Measurements from ENCODE around the gene C5. TPM values are rescaled to one million over a fixed set of nuclear protein-coding genes. Genes with fewer than 3 reads are reported as not detected.
"Not testable (repeated sequence)": the region's sequence is repeated elsewhere in the genome, so short reads cannot be mapped to it uniquely, and the experiment has no call there.

Gene C5
- polyA plus RNA-seq, 1 donor from 2014 or later = 0.99 TPM

DNA sequence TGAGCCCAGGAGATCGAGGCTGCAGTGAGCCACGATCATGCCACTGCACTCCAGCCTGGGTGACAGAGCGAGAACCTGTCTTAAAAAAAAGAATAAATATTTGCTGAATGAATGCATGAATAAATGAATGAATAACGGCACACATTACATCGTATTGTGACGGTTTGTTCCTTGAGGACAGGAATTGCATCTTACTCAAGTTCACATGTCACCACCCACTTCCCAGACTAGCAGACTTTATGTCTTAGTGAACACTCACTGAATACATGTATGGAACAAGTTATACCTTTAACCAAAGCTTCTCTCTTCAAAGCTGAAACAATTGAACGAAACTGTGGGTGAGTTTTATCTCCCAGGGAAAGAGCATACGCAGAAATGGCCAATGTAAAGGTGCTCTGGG lies 70.3 kb downstream of the C5 start:
- peaks cover 4% of the 10 kb centered on the region for H3K36me3 Mint-ChIP-seq
- H3K4me1 Mint-ChIP-seq = peaks cover 3 to 12% (median 8%) of the 10 kb centered on the region in 3 donors
- no peak overlapping the region for H3K4me3 Mint-ChIP-seq
- no peaks in the 10 kb centered on the region for H3K9me3 Mint-ChIP-seq
- H3K27me3 Mint-ChIP-seq = no peaks in the 10 kb centered on the region
- no peak overlapping the region for H3K27ac Mint-ChIP-seq

GRCh38 chr9:120978987-120979386 lies 71.1 kb downstream of the C5 start:
- H3K4me3 Mint-ChIP-seq = no peak overlapping the region
- H3K9me3 Mint-ChIP-seq = no peaks in the 10 kb centered on the region
- no peaks in the 10 kb centered on the region for H3K27me3 Mint-ChIP-seq
- H3K27ac Mint-ChIP-seq = no peak overlapping the region
- H3K4me1 Mint-ChIP-seq = peaks cover 3 to 12% (median 8%) of the 10 kb centered on the region in 3 donors
- H3K36me3 Mint-ChIP-seq = peaks cover 5% of the 10 kb centered on the region

GRCh38 chr9:120977321-120977720 lies 72.8 kb downstream of the C5 start:
- Mint-ChIP-seq H3K27me3 (no peaks in the 10 kb centered on the region), H3K4me3 (no peak overlapping the region), H3K27ac (no peak overlapping the region), H3K9me3 (no peaks in the 10 kb centered on the region), H3K36me3 (peaks cover 5% of the 10 kb centered on the region), H3K4me1 (peaks cover 3 to 12% (median 8%) of the 10 kb centered on the region in 3 donors)

DNA sequence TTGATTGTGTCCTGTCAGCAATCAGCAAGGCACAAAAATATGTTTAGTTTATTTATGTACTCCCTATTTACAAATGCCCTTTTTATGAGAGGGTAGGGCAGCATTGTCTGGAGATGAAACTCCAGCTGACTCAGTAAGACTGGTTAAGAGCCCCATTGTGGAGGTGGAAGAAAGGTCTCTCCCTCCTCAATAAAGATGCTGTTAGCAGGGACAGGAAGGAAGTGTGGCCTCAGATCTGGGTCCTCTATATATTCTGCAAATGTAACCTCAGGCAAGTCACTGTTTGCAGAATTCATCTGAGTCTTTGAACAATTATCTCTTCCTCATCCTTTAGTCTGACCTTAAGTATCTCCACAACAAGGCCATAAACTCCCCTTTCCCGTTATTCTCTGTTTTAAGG lies 75.2 kb downstream of the C5 start:
- Mint-ChIP-seq H3K4me3 (no peak overlapping the region), H3K27ac (peak overlapping the region in 1 of 3 donors; percentile 6), H3K27me3 (no peaks in the 10 kb centered on the region), H3K9me3 (no peaks in the 10 kb centered on the region), H3K4me1 (peaks cover 0 to 13% (median 11%) of the 10 kb centered on the region in 3 donors), H3K36me3 (peaks cover 5% of the 10 kb centered on the region)

DNA sequence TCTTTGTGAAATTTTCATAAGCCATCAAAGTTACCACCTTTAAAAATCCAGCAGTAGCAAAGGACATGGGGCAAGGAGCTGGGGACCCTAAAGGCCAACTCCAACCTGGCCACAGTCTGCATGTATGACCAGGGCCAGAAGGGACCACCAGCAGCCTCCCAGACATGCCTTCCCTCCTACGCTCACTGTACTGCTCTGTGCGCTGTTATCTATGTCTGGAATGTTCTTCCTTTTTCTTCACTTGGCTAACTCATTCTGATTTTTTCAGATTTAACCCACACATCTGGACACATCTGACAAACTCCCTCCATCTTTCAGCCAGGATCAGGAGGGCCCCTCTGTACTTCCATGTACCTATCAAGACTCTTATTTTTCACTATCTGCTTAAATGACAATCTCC lies 75.9 kb downstream of the C5 start:
- Mint-ChIP-seq H3K36me3 (peaks cover 5% of the 10 kb centered on the region), H3K4me3 (no peak overlapping the region), H3K9me3 (no peaks in the 10 kb centered on the region), H3K27me3 (no peaks in the 10 kb centered on the region), H3K27ac (no peak overlapping the region), H3K4me1 (peaks cover 0 to 13% (median 11%) of the 10 kb centered on the region in 3 donors)

GRCh38 chr9:120971938-120972337 lies 78.1 kb downstream of the C5 start:
- Mint-ChIP-seq H3K4me3 (no peak overlapping the region), H3K27ac (peak overlapping the region in 1 of 3 donors; percentile 75), H3K9me3 (no peaks in the 10 kb centered on the region), H3K4me1 (peaks cover 0 to 13% (median 11%) of the 10 kb centered on the region in 3 donors), H3K36me3 (peaks cover 4% of the 10 kb centered on the region), H3K27me3 (no peaks in the 10 kb centered on the region)

- H3K4me1 Mint-ChIP-seq = peaks cover 0 to 13% (median 11%) of the 10 kb centered on the region in 3 donors
- H3K9me3 Mint-ChIP-seq, H3K4me3 Mint-ChIP-seq, H3K27me3 Mint-ChIP-seq, H3K36me3 Mint-ChIP-seq: not testable (repeated sequence)
- peak overlapping the region in 1 of 3 donors; percentile 75 for H3K27ac Mint-ChIP-seq
These were observed 78.6 kb downstream of the C5 start for GRCh38 chr9:120971471-120971870.

- Mint-ChIP-seq H3K9me3 (peaks cover 0 to 2% (median 0%) of the 10 kb centered on the region in 3 donors), H3K27me3 (no peaks in the 10 kb centered on the region), H3K27ac (no peak overlapping the region), H3K4me3 (no peak overlapping the region), H3K36me3 (peaks cover 6% of the 10 kb centered on the region), H3K4me1 (peaks cover 0 to 12% (median 10%) of the 10 kb centered on the region in 3 donors)
These were observed 79.8 kb downstream of the C5 start for GRCh38 chr9:120970244-120970643.

DNA sequence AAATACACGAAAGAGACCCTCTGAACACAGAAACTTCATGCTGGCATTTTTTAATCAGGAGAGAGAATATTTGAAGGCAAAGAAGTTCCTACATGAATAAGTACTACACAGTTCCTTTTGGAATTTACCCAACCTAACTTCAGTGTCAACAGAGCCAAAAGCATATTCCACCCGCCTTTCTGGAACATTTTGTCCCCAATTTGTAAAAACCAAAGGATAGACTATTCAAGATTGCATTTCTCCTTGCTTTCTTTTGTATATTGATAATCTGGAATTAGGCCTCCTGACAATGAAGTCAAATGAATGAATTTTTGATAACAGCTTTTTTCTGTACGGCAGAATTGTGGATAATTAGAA lies 84.1 kb downstream of the C5 start:
- no peak overlapping the region for H3K27ac Mint-ChIP-seq
- H3K36me3 Mint-ChIP-seq = peaks cover 18% of the 10 kb centered on the region
- no peak overlapping the region for H3K4me3 Mint-ChIP-seq
- no peaks in the 10 kb centered on the region for H3K27me3 Mint-ChIP-seq
- H3K9me3 Mint-ChIP-seq = peaks cover 0 to 2% (median 0%) of the 10 kb centered on the region in 3 donors
- H3K4me1 Mint-ChIP-seq = no peaks in the 10 kb centered on the region

GRCh38 chr9:120965344-120966012 lies 84.6 kb downstream of the C5 start:
- no peaks in the 10 kb centered on the region for H3K27me3 Mint-ChIP-seq
- no peaks in the 10 kb centered on the region for H3K4me1 Mint-ChIP-seq
- H3K9me3 Mint-ChIP-seq = peaks cover 0 to 2% (median 0%) of the 10 kb centered on the region in 3 donors
- no peak overlapping the region for H3K27ac Mint-ChIP-seq
- H3K4me3 Mint-ChIP-seq = no peak overlapping the region
- peaks cover 18% of the 10 kb centered on the region for H3K36me3 Mint-ChIP-seq

DNA sequence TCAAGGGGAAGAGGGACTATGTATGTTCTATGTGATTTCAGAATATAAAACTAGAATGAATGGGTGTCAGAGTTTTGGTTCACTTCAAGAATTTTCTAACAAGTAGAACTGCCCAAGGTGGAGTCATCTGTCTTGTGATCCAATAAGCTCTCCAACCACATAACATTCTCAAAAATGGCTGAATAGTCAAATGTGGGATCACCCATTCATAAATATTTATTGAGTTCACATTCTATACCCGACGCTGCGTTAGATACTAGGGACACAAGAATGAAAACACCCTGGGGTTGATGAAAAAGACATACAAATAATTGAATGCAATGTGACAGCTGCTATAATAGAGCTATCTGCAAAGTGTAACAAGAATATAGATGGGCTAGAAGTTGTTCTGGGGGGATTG lies 88.1 kb downstream of the C5 start:
- H3K27me3 Mint-ChIP-seq = no peaks in the 10 kb centered on the region
- H3K4me1 Mint-ChIP-seq = no peaks in the 10 kb centered on the region
- no peak overlapping the region for H3K27ac Mint-ChIP-seq
- H3K9me3 Mint-ChIP-seq = peaks cover 0 to 2% (median 0%) of the 10 kb centered on the region in 3 donors
- H3K4me3 Mint-ChIP-seq = no peak overlapping the region
- peaks cover 21% of the 10 kb centered on the region for H3K36me3 Mint-ChIP-seq

DNA sequence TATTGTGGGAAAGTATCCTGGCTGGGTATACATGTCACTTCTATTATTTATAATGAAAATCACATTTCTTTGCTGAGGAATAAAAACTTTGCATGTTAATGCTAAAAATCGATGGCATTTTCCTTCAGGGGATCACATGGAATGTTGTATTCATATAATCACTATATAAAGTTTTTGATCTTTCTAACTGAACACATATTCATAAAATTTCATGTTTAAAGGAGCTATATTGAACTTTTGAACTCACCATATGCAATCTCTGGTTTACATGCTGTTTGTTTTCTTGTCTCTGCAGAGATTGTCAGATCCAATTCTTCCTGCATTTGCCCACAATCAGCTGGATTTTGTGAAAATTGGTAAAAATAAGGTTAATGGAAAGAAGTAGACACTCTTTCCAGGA lies 90.1 kb downstream of the C5 start:
- no peaks in the 10 kb centered on the region for H3K27me3 Mint-ChIP-seq
- no peak overlapping the region for H3K4me3 Mint-ChIP-seq
- no peaks in the 10 kb centered on the region for H3K4me1 Mint-ChIP-seq
- H3K36me3 Mint-ChIP-seq = peaks cover 18% of the 10 kb centered on the region
- no peaks in the 10 kb centered on the region for H3K9me3 Mint-ChIP-seq
- no peak overlapping the region for H3K27ac Mint-ChIP-seq

- Mint-ChIP-seq H3K27ac (no peak overlapping the region), H3K9me3 (no peaks in the 10 kb centered on the region), H3K4me3 (no peak overlapping the region), H3K4me1 (no peaks in the 10 kb centered on the region), H3K27me3 (no peaks in the 10 kb centered on the region), H3K36me3 (peaks cover 11% of the 10 kb centered on the region)
These were observed 93.2 kb downstream of the C5 start for GRCh38 chr9:120956862-120957261.

GRCh38 chr9:120951960-120952618 lies 98.0 kb downstream of the C5 start:
- Mint-ChIP-seq H3K4me1 (no peaks in the 10 kb centered on the region), H3K27me3 (no peaks in the 10 kb centered on the region), H3K36me3 (peaks cover under 1% of the 10 kb centered on the region), H3K27ac (no peak overlapping the region), H3K4me3 (no peak overlapping the region), H3K9me3 (no peaks in the 10 kb centered on the region)

DNA sequence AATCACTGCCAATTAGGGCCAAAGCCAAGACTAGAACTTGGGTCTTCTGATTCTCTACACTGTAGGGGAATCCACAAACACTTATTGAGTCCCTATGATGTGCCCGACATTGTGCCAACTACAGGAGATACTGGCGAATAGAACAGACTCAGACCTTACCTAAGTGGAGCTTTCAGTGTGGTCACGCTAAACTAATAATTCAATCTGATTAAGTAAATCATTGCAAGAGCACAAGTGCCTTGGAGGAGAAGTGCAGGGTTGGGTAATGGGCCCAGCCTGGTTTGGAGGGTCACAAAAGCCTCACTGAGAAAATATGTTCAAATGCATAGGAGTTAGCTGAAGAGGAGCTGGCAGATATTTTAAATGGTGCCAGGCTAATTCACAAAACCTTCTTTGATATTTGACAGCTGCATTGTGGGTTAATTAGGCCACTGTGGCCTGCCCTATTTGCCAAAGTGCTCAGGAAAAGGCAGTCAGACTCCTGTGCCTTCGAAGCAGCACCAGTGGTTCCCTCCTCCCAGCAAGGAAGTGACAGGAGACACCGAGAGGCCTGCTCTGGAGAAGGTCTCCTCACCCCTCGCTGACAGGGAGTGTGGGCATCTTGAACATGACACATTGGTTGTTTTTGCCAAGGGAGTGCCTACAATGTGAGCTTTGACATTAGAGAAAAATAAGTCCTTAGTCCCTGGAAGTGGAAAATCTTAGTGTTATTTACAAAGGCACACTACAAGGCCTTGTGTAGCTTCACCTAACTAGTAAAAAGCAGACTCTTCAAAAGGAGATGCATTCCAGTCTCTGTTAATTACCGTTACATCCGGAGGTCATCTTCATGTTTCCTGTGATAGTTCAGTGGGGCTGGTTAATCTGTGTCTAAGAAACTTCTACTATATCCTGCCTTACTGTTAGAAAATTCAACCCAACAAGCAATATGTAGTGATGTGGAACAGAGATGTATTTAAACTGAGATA lies 99.4 kb downstream of the C5 start:
- no peaks in the 10 kb centered on the region for H3K27me3 Mint-ChIP-seq

More for the DNA sequence above, 99.4 kb downstream of the C5 start:
- no peak overlapping the region for H3K27ac Mint-ChIP-seq
- no peaks in the 10 kb centered on the region for H3K9me3 Mint-ChIP-seq
- H3K4me1 Mint-ChIP-seq = no peaks in the 10 kb centered on the region
- H3K4me3 Mint-ChIP-seq = no peak overlapping the region
- H3K36me3 Mint-ChIP-seq = no peaks in the 10 kb centered on the region

Data from IgD-negative memory B cell (primary cell).